Activated CD4-positive, alpha-beta T cell treated with anti-CD3 and anti-CD28 coated beads, Interleukin-2, amount 50 U/mL, for 16 hours (primary cell): ENCODE data around the gene PCED1B.
"Not testable (repeated sequence)": the region's sequence is repeated elsewhere in the genome, so short reads cannot be mapped to it uniquely, and the experiment has no call there.

Experiments used
- DNase-seq: peaks from one replicate; pipeline ENCODE4 v3.0.0-alpha.2; 2020

The PCED1B gene, protein sequence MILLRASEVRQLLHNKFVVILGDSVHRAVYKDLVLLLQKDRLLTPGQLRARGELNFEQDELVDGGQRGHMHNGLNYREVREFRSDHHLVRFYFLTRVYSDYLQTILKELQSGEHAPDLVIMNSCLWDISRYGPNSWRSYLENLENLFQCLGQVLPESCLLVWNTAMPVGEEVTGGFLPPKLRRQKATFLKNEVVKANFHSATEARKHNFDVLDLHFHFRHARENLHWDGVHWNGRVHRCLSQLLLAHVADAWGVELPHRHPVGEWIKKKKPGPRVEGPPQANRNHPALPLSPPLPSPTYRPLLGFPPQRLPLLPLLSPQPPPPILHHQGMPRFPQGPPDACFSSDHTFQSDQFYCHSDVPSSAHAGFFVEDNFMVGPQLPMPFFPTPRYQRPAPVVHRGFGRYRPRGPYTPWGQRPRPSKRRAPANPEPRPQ

GRCh38 chr12:47079468-47079980 lies at the start of gene PCED1B, which contains the start of gene AMIGO2:
PCED1B (plus strand) TSS chr12:47079621; CDS start chr12:47235064, 155,443 bp downstream.
AMIGO2 (minus strand) TSS chr12:47079959; CDS start chr12:47079002, 957 bp downstream.
- DNase-seq: peak; percentile 79

GRCh38 chr12:47029903-47030302 lies 49.5 kb upstream of the PCED1B start:
- no peak for DNase-seq

- DNase-seq: peak; percentile 52
These were observed 46.8 kb upstream of the PCED1B start for GRCh38 chr12:47032644-47033043.

DNA sequence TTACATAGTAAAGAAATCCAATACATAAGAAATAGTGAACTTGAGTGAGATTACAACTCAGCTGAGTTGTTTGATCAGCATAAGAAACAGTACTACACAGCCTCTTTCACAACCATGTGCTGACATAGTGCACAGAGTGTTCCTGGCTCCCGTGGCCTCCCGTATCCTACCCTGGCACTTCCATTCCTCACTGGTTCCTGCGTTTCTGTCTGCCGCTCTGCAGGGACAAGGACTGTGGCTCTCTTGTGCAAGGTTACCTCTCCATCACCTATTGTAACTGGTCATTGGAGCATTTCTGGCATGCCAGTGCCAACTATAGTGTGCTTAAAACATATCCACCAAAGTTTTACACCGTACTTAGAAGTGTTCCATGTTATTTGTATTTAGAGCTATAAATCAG lies 46.3 kb upstream of the PCED1B start:
- DNase-seq: no peak

DNA sequence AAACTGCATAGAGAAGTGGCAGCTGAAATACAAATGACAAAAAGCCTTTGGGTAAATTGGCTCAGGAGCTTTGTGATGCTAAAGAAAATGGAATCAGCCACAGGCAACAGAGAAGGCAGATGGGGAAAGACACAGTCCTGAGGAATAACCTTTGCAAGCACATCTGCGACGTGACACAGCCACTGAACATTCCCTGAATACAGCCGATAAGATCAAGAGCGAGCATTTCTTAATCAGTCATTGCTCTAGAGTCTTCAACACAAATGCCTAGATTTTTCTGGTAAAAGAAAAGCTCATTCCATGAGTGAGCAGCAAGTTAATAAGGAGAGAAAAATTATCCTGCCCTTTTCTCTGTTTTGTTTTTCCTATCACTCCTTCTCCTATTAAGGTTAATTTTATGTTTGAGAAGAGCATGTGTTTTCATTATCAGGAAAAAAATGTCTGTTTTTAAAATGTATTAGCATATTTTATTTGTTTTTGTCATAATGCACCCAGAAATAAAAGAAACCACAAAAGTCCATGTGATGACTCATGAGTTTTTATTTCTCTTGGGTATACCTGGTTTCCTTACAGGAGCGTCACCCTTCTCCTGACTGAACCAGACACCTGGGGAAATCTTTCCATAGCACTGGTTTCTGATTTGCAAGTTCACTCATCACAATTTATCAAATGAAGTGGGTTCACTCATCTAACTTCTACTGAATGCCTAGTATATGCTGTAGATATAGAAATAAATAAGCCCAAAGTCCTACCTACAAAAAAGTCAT lies 45.4 kb upstream of the PCED1B start:
- no peak for DNase-seq

DNA sequence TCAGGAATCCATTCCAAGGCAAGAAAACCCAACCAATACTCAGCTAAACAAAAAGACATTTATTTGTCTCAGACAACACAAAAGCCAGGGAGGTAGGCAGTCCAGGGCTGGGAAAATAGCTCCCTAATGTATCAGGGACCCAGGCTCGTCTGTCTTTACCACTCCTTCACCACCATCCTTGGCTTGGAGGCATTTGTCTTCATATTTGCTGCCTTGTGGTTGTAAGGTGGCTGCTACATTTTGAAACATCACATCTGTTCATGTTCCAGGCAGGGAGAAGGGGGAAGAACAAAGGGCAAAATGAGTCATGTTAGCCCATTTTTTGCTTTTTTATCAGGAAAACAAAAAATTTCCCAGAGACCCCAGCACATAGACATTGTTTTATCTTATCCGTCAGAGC lies 44.8 kb upstream of the PCED1B start:
- no peak for DNase-seq

- no peak for DNase-seq
These were observed 43.9 kb upstream of the PCED1B start for GRCh38 chr12:47035484-47035883.

DNA sequence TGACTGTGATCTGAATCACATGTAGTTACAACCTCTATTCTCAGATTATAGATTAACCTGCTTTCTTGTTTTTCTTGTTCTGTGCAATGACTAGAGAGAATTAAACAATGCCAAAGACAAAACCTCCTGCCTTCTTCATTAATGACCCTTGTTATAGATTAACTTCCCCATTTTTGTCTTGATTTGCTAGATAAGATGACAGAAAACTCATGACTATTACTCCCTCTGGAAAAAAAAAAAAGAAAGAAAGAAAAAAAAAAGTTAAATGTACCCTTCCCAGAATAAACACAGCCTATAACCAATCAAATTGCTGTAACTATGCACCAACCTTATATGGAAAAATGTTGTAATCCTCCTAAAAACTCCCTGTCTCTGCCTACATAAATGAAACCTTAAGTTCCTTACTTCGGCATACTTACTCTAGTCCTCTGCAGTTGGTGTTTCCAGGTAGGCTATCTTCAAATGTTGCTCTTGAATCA lies 41.1 kb upstream of the PCED1B start:
- no peak for DNase-seq

DNA sequence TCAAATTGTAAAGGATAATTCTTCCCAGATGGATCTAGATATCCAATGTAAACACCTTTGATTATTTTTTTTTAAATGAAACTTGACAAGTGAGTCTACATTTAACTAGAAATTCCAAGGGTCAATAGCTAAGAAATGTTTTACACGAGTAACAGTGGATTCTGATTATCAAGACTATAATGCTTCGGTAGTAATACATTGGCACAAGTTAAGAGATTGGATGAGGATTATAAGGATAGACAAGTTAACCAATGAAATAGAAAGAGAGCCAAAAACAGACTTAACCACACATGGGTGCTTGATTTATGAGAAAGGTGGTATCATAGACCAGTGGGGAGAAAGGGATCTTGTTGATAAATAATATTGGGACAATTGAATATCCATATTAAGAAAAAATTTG lies 40.3 kb upstream of the PCED1B start:
- DNase-seq: no peak

- no peak for DNase-seq
These were observed 39.7 kb upstream of the PCED1B start for GRCh38 chr12:47039756-47040155.

- DNase-seq: no peak
These were observed 38.1 kb upstream of the PCED1B start for GRCh38 chr12:47041327-47041726.

DNA sequence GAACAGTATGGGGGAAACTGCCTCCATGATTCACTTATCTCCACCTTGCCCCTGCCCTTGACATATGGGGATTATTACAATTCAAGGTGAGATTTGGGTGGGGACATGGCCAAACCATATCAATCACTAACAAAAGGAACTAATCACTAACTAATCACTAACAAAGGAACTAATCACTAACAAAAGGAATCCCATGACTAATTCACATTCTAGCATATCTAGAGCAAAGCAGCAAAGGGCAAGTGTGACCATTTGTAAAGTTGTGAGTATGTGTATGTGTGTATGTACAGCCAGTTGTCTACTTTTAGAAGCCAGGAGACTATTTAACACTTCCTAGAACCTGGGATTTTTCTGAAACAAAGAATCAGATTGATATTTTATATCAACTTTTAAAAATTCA lies 30.9 kb upstream of the PCED1B start:
- no peak for DNase-seq

GRCh38 chr12:47051291-47051690 lies 28.1 kb upstream of the PCED1B start:
- not testable (repeated sequence) for DNase-seq

GRCh38 chr12:47052274-47052673 lies 27.1 kb upstream of the PCED1B start:
- DNase-seq: no peak

DNA sequence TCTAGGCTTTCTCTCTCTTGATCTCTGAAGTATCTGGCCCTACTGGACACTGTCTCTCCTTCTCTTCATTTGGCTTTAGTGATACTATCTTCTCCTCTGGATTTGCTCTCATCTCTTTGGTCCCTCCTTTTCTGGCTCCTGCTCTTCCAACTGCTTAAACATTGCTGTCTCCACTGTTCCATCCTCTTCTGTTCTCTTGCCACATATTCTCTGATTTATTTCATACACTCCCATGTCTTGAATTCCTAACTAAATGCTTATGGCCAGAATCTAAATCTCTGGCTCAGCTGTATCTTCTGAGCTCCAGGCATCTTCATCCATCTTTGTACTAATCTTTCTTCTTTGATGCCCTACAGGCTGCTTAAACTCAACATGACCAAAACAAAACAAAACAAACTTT lies 25.5 kb upstream of the PCED1B start:
- DNase-seq: no peak

- DNase-seq: no peak
These were observed 24.8 kb upstream of the PCED1B start for GRCh38 chr12:47054659-47055058.

DNA sequence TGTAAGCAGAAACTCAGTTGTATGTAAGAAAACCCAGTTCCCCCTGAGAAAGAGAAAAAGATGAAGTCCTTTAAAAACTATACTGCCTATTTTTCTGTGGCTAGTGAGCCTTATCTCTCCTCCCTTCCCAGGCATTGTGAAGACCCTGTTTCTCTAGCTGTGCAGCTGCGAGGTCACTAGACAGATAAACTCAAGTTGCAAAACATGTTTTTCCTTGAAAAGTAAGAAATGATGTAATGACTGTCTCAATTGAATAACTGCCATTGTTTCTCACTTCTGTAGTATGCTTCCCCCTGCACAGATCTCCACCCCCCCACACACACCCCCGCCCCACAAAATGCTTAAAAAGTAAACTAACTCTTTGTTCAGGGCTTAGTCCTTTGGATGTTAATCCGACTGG lies 23.6 kb upstream of the PCED1B start:
- DNase-seq: not testable (repeated sequence)

GRCh38 chr12:47056944-47057343 lies 22.5 kb upstream of the PCED1B start:
- DNase-seq: not testable (repeated sequence)

- DNase-seq: not testable (repeated sequence)
These were observed 20.8 kb upstream of the PCED1B start for GRCh38 chr12:47058640-47059039.

DNA sequence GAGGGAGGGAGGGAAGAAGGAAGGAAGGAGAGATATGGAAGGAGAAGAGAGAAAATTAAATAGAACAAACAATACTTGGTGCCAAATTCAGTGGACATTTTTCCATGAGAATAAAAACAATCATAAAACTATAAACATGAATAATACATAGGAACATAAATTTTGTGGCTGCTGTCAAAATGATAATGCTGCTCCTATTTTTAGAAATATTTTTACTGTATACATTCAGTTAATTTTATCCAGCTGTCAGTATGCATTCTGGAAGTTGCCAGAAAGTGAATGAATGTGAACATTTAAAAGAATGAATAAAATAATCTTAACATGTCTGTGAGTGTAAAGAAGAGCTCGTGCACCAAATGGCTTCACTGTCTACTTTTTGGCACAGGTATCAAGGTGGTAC lies 13.9 kb upstream of the PCED1B start:
- no peak for DNase-seq

DNA sequence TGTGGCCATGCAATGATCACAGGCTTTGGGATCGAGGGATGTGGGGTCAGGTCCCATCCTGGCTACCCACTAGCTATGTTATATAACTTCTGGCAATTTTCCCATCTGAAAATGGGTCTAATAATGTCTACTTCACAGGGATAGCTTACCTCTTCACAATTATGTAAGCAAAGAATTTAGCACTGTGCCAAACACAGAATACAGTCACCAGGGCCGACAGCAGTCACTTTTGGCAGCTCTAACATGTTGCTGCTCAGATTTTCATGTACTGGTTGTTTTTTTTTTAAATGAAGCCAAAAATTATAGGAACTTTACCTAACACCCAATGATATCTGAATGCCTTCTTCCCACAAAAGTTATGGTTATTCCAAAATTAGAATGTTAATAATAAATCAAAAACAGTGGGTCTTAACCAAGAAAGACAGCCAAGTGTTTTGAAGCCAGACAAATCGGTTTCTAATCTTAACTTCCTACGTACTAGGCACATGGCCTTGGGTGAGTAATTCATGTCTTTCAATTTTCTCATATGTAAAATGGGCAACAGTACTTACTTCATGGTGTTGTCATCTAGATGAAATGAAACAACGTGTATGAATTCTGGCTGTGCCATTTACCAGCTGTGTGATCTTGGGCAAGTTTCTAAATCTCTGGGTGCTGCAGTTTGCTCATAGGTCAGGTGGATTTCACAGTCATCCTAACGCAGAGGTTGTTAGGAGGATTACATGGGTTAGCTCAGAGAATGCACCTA lies 13.0 kb upstream of the PCED1B start:
- peak; percentile 32 for DNase-seq

GRCh38 chr12:47067176-47067575 lies 12.2 kb upstream of the PCED1B start:
- no peak for DNase-seq
